Head of caudate nucleus (tissue), 42 donors: ENCODE data around the gene USP2.
A peak's percentile ranks its signal among the peaks of the same experiment; 100 is the strongest.

Source experiments
- DNase-seq, 42 donors: peaks; one replicate each; pipeline versions ENCODE4 v3.0.0 to v3.0.0-alpha.2; 2020 to 2021; ENCODE audit warnings: mixed read lengths in 7 of 42
- intact Hi-C: fragments of 100-400 bp; cut with DNase I; formaldehyde crosslinking; loops from one replicate; pipeline ENCODE4 v1.15.0; 2022

The USP2 gene

GRCh38 chr11:119319700-119320239 is 61.7 kb downstream of the USP2 start:
- intact Hi-C loops: loop anchor here (5.0 kb wide), 1 partner anchor 112 kb away; the partner anchor contains the start of gene CBL
- DNase-seq: peak in 3 of 42 donors; percentile 12 to 16 (median 14)

- intact Hi-C loops: loop anchor here (5.0 kb wide), 1 partner anchor 112 kb away; the partner anchor contains the start of gene CBL
Measured at GRCh38 chr11:119319136-119319699, 62.3 kb downstream of the USP2 start.

GRCh38 chr11:119318240-119319135 is 63.0 kb downstream of the USP2 start:
- intact Hi-C loops: loop anchor here (5.0 kb wide), 1 partner anchor 111 kb away; the partner anchor contains the start of gene CBL
- DNase-seq: peak in 9 of 42 donors; percentile 8 to 66 (median 36)

More at GRCh38 chr11:119319136-119319699, 62.3 kb downstream of the USP2 start:
- DNase-seq: peak in 3 of 42 donors; percentile 3 to 16 (median 15)

GRCh38 chr11:119317592-119318239 is 63.8 kb downstream of the USP2 start:
- DNase-seq: peak in 7 of 42 donors; percentile 34 to 70 (median 47)
- intact Hi-C loops: loop anchor here (5.0 kb wide), 1 partner anchor 110 kb away; the partner anchor contains the start of gene CBL

- intact Hi-C loops: loop anchor here (5.0 kb wide), 1 partner anchor 110 kb away; the partner anchor contains the start of gene CBL
- DNase-seq: peak in 38 of 42 donors; percentile 34 to 81 (median 56)
Measured at GRCh38 chr11:119316729-119317591, 64.5 kb downstream of the USP2 start, which contains the start of gene MCAM. TSS of gene MCAM (minus strand) at chr11:119317130. CDS start at chr11:119317101, 29 bp downstream.

- intact Hi-C loops: loop anchor here (5.0 kb wide), 1 partner anchor 109 kb away; the partner anchor contains the start of gene CBL
- peak; percentile 72 to 96 (median 88) for DNase-seq
Measured at GRCh38 chr11:119316016-119316728, 65.3 kb downstream of the USP2 start.

GRCh38 chr11:119315131-119316015 is 66.1 kb downstream of the USP2 start:
- peak; percentile 56 to 91 (median 75) for DNase-seq
- intact Hi-C loops: loop anchor here (5.0 kb wide), 1 partner anchor 108 kb away; the partner anchor contains the start of gene CBL

GRCh38 chr11:119314726-119315125 is 66.8 kb downstream of the USP2 start:
- DNase-seq: no peak

GRCh38 chr11:119310682-119311052 is 70.8 kb downstream of the USP2 start:
- intact Hi-C loops: no loop called here
- DNase-seq: no peak

More at GRCh38 chr11:119314726-119315125, 66.8 kb downstream of the USP2 start:
- intact Hi-C loops: loop anchor here (5.0 kb wide), 1 partner anchor 107 kb away; the partner anchor contains the start of gene CBL

- intact Hi-C loops: no loop called here
- DNase-seq: no peak
Measured at GRCh38 chr11:119309953-119310681, 71.4 kb downstream of the USP2 start.

- intact Hi-C loops: no loop called here
Measured at GRCh38 chr11:119309411-119309810, 72.1 kb downstream of the USP2 start.

GRCh38 chr11:119307974-119308373 is 73.5 kb downstream of the USP2 start:
- intact Hi-C loops: no loop called here
- DNase-seq: no peak

More at GRCh38 chr11:119309411-119309810, 72.1 kb downstream of the USP2 start:
- DNase-seq: no peak

- peak in 6 of 42 donors; percentile 32 to 63 (median 39) for DNase-seq
- intact Hi-C loops: no loop called here
Measured at GRCh38 chr11:119307219-119307618, 74.3 kb downstream of the USP2 start.

- intact Hi-C loops: no loop called here
- no peak for DNase-seq
Measured at GRCh38 chr11:119306373-119306890, 75.1 kb downstream of the USP2 start.
